ENCODE data around the gene RPN2. TPM values are rescaled to one million over a fixed set of nuclear protein-coding genes. Genes with fewer than 3 reads are reported as not detected.
A peak's percentile ranks its signal among the peaks of the same experiment; 100 is the strongest.

RPN2 gene
- total and polyA plus RNA-seq, 2 of the 13 experiments (the other 11 are each of a cell fraction or from before 2014, with no cell fraction given), result 587 to 1,818 TPM

DNA sequence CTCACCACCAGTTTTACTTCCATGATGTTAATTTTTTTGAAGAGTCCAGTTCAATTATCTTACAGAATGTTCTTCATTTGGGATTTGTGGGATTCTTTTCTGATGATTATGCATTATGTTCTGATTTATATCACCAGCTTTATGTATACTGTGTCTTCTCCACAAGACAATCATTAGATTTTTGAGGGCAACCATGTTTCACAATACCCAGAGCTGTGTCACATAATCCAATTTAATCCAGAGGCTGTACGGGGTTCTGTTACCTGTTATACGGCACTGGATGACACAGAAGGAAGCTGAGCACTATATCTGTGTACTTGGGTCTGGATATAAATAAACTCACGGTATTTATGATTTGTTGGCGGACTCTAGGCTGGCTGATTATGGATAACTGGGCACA, 41.6 kb upstream of the RPN2 start (continued):
- TF ChIP-seq HIC2 (CRISPR knock-in tag; IDR thresholded peaks at IDR 0.05; ENCODE audit: low read depth), result no peak
- TF ChIP-seq, protein P1, sequence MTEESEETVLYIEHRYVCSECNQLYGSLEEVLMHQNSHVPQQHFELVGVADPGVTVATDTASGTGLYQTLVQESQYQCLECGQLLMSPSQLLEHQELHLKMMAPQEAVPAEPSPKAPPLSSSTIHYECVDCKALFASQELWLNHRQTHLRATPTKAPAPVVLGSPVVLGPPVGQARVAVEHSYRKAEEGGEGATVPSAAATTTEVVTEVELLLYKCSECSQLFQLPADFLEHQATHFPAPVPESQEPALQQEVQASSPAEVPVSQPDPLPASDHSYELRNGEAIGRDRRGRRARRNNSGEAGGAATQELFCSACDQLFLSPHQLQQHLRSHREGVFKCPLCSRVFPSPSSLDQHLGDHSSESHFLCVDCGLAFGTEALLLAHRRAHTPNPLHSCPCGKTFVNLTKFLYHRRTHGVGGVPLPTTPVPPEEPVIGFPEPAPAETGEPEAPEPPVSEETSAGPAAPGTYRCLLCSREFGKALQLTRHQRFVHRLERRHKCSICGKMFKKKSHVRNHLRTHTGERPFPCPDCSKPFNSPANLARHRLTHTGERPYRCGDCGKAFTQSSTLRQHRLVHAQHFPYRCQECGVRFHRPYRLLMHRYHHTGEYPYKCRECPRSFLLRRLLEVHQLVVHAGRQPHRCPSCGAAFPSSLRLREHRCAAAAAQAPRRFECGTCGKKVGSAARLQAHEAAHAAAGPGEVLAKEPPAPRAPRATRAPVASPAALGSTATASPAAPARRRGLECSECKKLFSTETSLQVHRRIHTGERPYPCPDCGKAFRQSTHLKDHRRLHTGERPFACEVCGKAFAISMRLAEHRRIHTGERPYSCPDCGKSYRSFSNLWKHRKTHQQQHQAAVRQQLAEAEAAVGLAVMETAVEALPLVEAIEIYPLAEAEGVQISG (CRISPR knock-in tag; IDR thresholded peaks at IDR 0.05), result no peak
- no peak for TF ChIP-seq MED1 (CRISPR knock-in tag; IDR thresholded peaks at IDR 0.05)
- TF ChIP-seq KDM5A (IDR thresholded peaks at IDR 0.05; ENCODE audit: borderline replicate concordance, low read length), result no peak
- TF ChIP-seq ZNF552 (CRISPR knock-in tag; IDR thresholded peaks at IDR 0.05; ENCODE audit: borderline replicate concordance), result no peak
- TF ChIP-seq CEBPB (IDR thresholded peaks at IDR 0.05; ENCODE audit: borderline replicate concordance, low read depth, low read length), result peak; percentile 31; the same call in 1 of the 2 replicates
- no peak for TF ChIP-seq ZNF33A (CRISPR knock-in tag; IDR thresholded peaks at IDR 0.05; ENCODE audit: borderline replicate concordance)
- TF ChIP-seq SSRP1 (CRISPR knock-in tag; IDR thresholded peaks at IDR 0.05), result no peak
- TF ChIP-seq, protein P2, sequence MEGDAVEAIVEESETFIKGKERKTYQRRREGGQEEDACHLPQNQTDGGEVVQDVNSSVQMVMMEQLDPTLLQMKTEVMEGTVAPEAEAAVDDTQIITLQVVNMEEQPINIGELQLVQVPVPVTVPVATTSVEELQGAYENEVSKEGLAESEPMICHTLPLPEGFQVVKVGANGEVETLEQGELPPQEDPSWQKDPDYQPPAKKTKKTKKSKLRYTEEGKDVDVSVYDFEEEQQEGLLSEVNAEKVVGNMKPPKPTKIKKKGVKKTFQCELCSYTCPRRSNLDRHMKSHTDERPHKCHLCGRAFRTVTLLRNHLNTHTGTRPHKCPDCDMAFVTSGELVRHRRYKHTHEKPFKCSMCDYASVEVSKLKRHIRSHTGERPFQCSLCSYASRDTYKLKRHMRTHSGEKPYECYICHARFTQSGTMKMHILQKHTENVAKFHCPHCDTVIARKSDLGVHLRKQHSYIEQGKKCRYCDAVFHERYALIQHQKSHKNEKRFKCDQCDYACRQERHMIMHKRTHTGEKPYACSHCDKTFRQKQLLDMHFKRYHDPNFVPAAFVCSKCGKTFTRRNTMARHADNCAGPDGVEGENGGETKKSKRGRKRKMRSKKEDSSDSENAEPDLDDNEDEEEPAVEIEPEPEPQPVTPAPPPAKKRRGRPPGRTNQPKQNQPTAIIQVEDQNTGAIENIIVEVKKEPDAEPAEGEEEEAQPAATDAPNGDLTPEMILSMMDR (CRISPR knock-in tag; IDR thresholded peaks at IDR 0.05), result no peak
- peak; percentile 44 for TF ChIP-seq MAFF (IDR thresholded peaks at IDR 0.05; ENCODE audit: low read depth, low read length)
- TF ChIP-seq MAFK (conservative IDR thresholded peaks at IDR 0.05 in 1 of 2, IDR thresholded peaks at IDR 0.05 in 1 of 2; ENCODE audit: low read length in 2 of 2), result peak; percentile 14 to 57; a peak in 2 of 4 replicates
- TF ChIP-seq YEATS2 (CRISPR knock-in tag; IDR thresholded peaks at IDR 0.05; ENCODE audit: borderline replicate concordance), result no peak

Data from HepG2 (cell line).